GM21717 (cell line): ENCODE results near the gene ITPR1.
A peak's percentile ranks its signal among the peaks of the same experiment; 100 is the strongest.

Source experiments
- ATAC-seq: cut with Tn5 transposase; IDR thresholded peaks from one replicate; pipeline ENCODE4 v1.9.1; 2021; ENCODE audit warnings: mild to moderate bottlenecking, moderate library complexity; ENCODE audit not compliant: unreplicated experiment

ITPR1 gene

DNA sequence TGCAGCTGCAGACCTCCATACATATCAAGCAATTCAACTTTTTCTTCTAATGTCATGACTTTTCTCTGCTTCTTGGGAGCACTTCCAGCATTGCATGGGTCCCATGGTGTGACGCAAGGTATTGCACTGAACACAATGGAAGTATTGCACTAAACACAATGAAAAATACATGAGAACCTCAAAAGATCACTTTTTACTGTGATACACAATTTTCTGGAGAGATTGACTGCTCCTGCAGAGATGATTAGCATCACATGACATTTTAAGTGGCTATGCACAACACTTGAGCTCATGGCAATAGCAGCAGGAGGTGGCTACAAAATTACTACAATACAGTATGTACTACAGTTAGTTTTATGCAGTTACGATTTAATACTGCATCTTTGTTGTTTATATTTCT is 372.6 kb downstream of the ITPR1 start:
- no peak for ATAC-seq

DNA sequence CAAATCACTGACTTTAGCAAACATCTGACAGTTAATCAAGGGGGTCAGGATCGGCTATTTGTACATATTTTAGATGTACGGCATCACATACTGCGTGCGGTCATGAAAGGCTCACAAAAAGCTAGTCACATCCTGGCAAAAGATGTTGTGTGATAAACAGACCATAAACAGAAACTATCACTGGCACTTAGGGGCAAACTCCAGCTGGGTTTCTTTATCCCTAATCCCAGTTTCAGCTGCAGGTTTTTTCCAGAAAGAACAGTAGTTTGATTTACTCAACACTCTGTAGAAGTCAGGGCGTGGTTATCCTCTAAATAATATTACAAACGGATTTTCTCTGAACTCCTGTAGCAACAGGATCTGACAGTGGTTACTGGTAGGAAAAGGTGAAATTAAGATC is 373.7 kb downstream of the ITPR1 start:
- no peak for ATAC-seq

- no peak for ATAC-seq
Measured at GRCh38 chr3:4877173-4877787, 384.1 kb downstream of the ITPR1 start.

DNA sequence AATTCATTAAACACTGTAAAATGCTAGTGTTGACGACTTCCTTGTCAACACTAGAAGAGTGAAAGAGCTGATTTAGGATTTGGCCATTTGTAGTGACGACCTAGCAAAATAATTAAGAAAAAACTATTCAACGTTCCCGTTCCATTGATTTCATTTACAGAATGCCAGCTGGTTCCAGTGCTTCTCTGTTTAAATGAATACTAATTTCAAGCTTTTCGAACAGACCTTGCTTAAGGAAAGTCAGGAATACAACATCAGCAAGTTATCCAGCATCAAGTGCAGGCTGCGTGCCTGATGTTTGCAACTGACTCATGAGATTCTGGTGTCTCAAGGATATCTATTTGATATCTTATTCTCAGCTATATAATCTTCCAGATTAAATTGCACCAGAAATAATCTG is 387.7 kb downstream of the ITPR1 start:
- no peak for ATAC-seq

DNA sequence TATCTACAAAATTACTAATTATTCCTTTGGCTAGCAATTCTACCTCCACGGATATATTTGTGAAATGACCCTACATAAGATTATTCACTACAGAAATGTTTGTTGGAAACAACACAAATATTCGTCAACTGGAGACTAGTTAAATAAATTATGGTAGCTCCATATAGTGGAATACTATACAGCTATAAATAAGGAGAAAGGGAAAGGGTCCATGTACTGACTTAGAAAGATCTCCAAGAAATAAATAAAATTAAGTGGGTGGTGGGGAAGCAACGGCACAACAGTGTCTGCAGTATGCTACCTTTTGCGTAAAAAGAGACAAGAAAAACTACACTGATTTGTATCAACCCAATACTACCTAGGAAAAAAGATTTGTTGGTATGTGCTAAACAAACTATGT is 389.4 kb downstream of the ITPR1 start:
- ATAC-seq = no peak

- ATAC-seq = no peak
Measured at GRCh38 chr3:4883011-4883410, 389.9 kb downstream of the ITPR1 start.

DNA sequence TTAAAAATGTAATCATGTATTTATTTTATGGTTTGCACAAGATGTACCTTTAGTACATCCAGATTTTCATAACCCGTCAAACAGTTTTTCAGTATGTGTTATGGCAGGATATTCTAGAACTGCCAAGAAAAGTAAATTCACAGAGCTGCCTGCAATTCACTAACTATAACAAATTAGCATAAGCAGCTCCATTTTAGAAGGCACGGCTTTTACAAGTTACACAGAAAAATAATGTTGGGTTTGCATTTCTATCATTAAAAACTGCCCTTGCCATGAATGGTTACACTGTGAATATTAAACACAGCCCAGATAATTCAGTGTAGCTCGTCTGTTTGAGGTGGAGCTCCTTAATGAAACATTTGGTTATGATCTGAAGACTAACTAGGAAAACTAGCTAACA is 391.7 kb downstream of the ITPR1 start:
- no peak for ATAC-seq

DNA sequence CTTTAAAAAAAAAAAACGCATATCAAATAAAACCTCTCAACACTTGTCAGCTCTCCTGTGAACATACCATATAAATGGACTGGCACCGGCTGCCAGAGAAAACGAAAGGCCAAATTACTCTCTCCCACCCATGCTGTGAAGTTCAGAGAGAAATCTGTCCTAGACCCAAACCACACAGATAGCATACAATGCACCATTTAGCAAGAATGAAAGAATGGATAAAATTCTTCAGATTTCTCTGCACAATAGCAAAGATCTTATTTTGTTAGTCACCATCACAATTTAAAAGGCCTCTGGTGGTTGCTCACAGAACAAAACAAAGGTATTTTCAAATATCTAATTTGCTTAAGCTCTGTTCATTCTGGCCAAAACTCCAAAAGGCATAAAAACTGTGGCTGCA is 392.2 kb downstream of the ITPR1 start:
- ATAC-seq = no peak

DNA sequence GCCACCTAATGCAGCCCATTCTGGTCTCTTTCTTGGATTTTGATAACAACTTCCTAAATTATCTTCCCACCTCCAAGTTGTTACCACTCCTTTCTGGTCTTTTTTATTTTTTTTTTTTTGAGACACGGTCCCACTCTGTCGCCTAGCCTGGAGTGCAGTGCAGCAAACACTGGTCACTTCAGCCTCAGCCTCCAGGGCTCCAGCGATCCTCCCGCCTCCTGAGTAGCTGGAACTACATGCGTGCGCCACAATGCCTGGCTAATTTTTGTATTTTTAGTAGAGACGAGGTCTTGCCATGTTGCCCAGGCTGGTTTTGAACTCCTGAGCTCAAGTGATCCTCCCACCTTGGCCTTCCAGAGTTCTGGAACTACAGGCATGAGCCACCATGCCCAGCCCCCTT is 393.3 kb downstream of the ITPR1 start:
- ATAC-seq = no peak

- ATAC-seq = no peak
Measured at GRCh38 chr3:4887177-4887576, 394.0 kb downstream of the ITPR1 start.

DNA sequence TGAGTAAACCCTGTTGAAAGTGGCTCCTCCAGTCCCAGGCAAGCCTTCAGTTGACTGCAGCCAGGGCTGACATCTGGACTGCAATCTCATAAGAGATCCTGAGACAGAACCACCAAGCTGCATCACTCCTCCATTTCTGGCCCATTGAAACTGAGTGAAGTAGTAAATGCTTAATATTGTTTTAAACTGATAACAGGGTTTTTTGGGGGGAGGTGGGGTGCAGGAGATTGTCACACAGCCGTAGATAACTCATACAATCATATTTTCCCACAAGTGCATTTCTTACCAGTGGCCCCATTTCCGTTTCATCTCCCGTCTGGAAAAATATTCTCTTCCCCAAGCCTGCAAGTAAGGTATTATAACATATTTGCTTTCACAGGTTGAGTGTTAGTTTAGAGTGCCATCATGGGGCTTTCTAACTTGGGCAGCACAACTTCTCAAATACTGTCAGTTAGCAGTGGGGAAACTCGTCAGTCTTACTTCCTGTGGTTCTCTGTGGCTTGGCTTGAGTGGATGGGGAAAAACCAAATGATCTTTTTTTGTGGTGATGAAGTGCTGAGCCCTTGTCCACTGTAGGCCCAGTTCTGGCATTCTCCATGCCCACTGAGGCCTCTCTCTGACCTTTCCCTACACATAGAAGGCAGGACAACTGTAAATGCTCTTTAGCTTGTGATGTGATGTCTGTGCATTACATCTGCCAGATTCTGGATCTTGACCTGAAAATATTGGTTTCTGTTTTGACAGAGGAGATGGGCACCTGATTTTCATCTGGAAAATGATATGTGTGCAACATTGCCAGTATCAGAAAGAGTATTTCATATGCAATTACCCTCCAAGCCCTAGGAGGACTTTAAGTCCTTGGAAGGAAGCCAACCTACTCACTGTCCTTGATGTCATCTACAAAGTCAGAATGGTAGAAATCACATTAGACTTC is 396.0 kb downstream of the ITPR1 start:
- ATAC-seq = peak; percentile 93

GRCh38 chr3:4889896-4890295 is 396.7 kb downstream of the ITPR1 start:
- no peak for ATAC-seq

- ATAC-seq = no peak
Measured at GRCh38 chr3:4894891-4895530, 401.9 kb downstream of the ITPR1 start.

GRCh38 chr3:4895838-4896237 is 402.7 kb downstream of the ITPR1 start:
- ATAC-seq = no peak
